H1 (cell line): ENCODE measurements around the gene FBLN2. TPM values are rescaled to one million over a fixed set of nuclear protein-coding genes. Genes with fewer than 3 reads are reported as not detected.

Source experiments
- CTCF ChIA-PET: fragments of 300-600 bp; sonication (Branson Sonifier 250); formaldehyde crosslinking; loops from one replicate; lab custom pipeline; 2021; ENCODE audit not compliant: partially characterized antibody; lab: Charles Lee
- POLR2A ChIA-PET: fragments of 300-600 bp; sonication (Branson Sonifier 250); formaldehyde crosslinking; loops from one replicate; lab custom pipeline; 2021; ENCODE audit warnings: inconsistent platforms; ENCODE audit not compliant: partially characterized antibody; lab: Charles Lee
- DNase-seq, 2 experiments: peaks; one replicate each; pipeline versions ENCODE4 v3.0.0 to v3.0.0-alpha.2; 2010 to 2022; ENCODE audit warnings: low spot score in 2 of 2, low read depth in 1 of 2, mixed read lengths in 1 of 2
- FAIRE-seq: peaks from 2 replicates; lab custom pipeline; 2011; peaks lifted over from hg19 to GRCh38; lab: Jason Lieb, UNC
- H2AFZ ChIP-seq: 2 replicates; pipeline ENCODE4 v1.8.1; 2012; ENCODE audit warnings: low read length, inconsistent platforms
- H2AK5ac ChIP-seq: 2 replicates; pipeline ENCODE4 v1.6.1; 2013; ENCODE audit warnings: low read depth, low read length
- H2BK120ac ChIP-seq: replicated peaks from 2 replicates; pipeline ENCODE3; 2013; ENCODE audit warnings: low read depth, low read length, inconsistent platforms
- H2BK12ac ChIP-seq: 2 replicates; pipeline ENCODE4 v1.6.1; 2013; ENCODE audit warnings: low read depth, low read length
- H2BK15ac ChIP-seq: 2 replicates; pipeline ENCODE4 v1.6.1; 2013; ENCODE audit warnings: low read length
- H2BK20ac ChIP-seq: 2 replicates; pipeline ENCODE4 v1.6.1; 2013; ENCODE audit warnings: low read length
- H2BK5ac ChIP-seq: 2 replicates; pipeline ENCODE4 v1.6.1; 2013; ENCODE audit warnings: low read depth, low read length
- H3K14ac ChIP-seq: 2 replicates; pipeline ENCODE4 v1.6.1; 2013; ENCODE audit warnings: inconsistent platforms; ENCODE audit not compliant: insufficient read length
- H3K18ac ChIP-seq: 2 replicates; pipeline ENCODE4 v1.6.1; 2013; ENCODE audit warnings: low read length; ENCODE audit errors: extremely low read depth
- H3K23ac ChIP-seq: 2 replicates; pipeline ENCODE4 v1.6.1; 2013; ENCODE audit warnings: inconsistent platforms; ENCODE audit not compliant: insufficient read length
- H3K23me2 ChIP-seq: 2 replicates; pipeline ENCODE4 v1.6.1; 2013; ENCODE audit warnings: low read depth, low read length
- H3K27ac ChIP-seq: 2 replicates; pipeline ENCODE4 v1.6.1; 2011; ENCODE audit warnings: low read depth, low read length, inconsistent platforms
- H3K27me3 ChIP-seq, 4 experiments: replicated peaks in 1 of 4; 1 replicate in 1 of 4; 2 replicates in 3 of 4; pipeline versions ENCODE4 v1.6.1 to v1.8.1; 2011 to 2013; ENCODE audit warnings: low read length in 3 of 4, mild to moderate bottlenecking in 3 of 4, inconsistent platforms in 2 of 4, mixed read lengths in 2 of 4, moderate library complexity in 1 of 4; ENCODE audit not compliant: control insufficient read depth in 3 of 4, insufficient read depth in 3 of 4; ENCODE audit errors: extremely low read depth in 1 of 4
- H3K36me3 ChIP-seq, 4 experiments: 2 replicates each; pipeline versions ENCODE4 v1.6.1 to v1.8.1; 2011 to 2013; ENCODE audit warnings: mild to moderate bottlenecking in 4 of 4, low read length in 3 of 4, moderate library complexity in 2 of 4, control low read depth in 1 of 4, inconsistent platforms in 1 of 4; ENCODE audit not compliant: insufficient read depth in 4 of 4, control insufficient read depth in 2 of 4
- H3K4ac ChIP-seq: replicated peaks from 2 replicates; pipeline ENCODE3; 2013; ENCODE audit warnings: low read length, low read depth, mixed read lengths, inconsistent platforms; ENCODE audit not compliant: insufficient read length
- H3K4me1 ChIP-seq, 4 experiments: replicated peaks in 1 of 4; 1 replicate in 1 of 4; 2 replicates in 3 of 4; pipeline versions ENCODE4 v1.6.1 to v1.8.1; 2011 to 2013; ENCODE audit warnings: low read length in 3 of 4, inconsistent platforms in 2 of 4, mixed read lengths in 1 of 4; ENCODE audit not compliant: insufficient read depth in 4 of 4, control insufficient read depth in 3 of 4
- H3K4me2 ChIP-seq, 2 experiments: 2 replicates each; pipeline versions ENCODE4 v1.6.1 to v1.8.1; 2011 to 2013; ENCODE audit warnings: low read depth in 2 of 2, low read length in 2 of 2, control low read depth in 1 of 2, inconsistent platforms in 1 of 2, mild to moderate bottlenecking in 1 of 2; ENCODE audit not compliant: insufficient read depth in 1 of 2
- H3K4me3 ChIP-seq, 4 experiments: fragments of 200-600, 300-600 bp in 1 of 4; sonication (generic), shearing (Covaris generic), sonication (Bioruptor Twin) in 1 of 4; 2 replicates each; pipeline versions ENCODE4 v1.5.1 to v1.8.1; 2011 to 2016; ENCODE audit warnings: low read length in 4 of 4, low read depth in 3 of 4, control low read depth in 2 of 4, inconsistent platforms in 2 of 4, mild to moderate bottlenecking in 2 of 4, mixed read lengths in 1 of 4, moderate library complexity in 1 of 4; ENCODE audit not compliant: insufficient read depth in 2 of 4; ENCODE audit errors: extremely low read depth in 1 of 4
- H3K56ac ChIP-seq: replicated peaks from 2 replicates; pipeline ENCODE3; 2013; ENCODE audit warnings: low read depth, mild to moderate bottlenecking, mixed read lengths, low read length, inconsistent platforms; ENCODE audit not compliant: insufficient read length
- H3K79me1 ChIP-seq: 2 replicates; pipeline ENCODE4 v1.6.1; 2013; ENCODE audit warnings: low read depth, low read length, control low read depth
- H3K79me2 ChIP-seq, 2 experiments: 2 replicates each; pipeline versions ENCODE4 v1.6.1 to v1.8.1; 2012 to 2013; ENCODE audit warnings: low read length in 2 of 2, mild to moderate bottlenecking in 2 of 2, inconsistent platforms in 1 of 2; ENCODE audit not compliant: insufficient read depth in 2 of 2, control insufficient read depth in 1 of 2
- H3K9ac ChIP-seq, 4 experiments: replicated peaks in 1 of 4; 1 replicate in 1 of 4; 2 replicates in 3 of 4; pipeline versions ENCODE4 v1.6.1 to v1.8.1; 2011 to 2013; ENCODE audit warnings: low read depth in 3 of 4, low read length in 3 of 4, control low read depth in 2 of 4, mild to moderate bottlenecking in 2 of 4, moderate library complexity in 2 of 4, inconsistent platforms in 1 of 4; ENCODE audit errors: extremely low read depth in 1 of 4
- H3K9me3 ChIP-seq, 2 experiments: 2 replicates each; pipeline versions ENCODE4 v1.6.1 to v1.8.1; 2012 to 2013; ENCODE audit warnings: mild to moderate bottlenecking in 2 of 2, moderate library complexity in 2 of 2, control low read depth in 1 of 2, inconsistent platforms in 1 of 2, low read depth in 1 of 2, low read length in 1 of 2, mixed read lengths in 1 of 2; ENCODE audit not compliant: insufficient read depth in 2 of 2
- H4K20me1 ChIP-seq, 2 experiments: replicated peaks in 1 of 2; 2 replicates each; pipeline versions ENCODE3 to v1.8.1; 2011 to 2013; ENCODE audit warnings: inconsistent platforms in 2 of 2, low read length in 2 of 2, mild to moderate bottlenecking in 1 of 2; ENCODE audit not compliant: insufficient read depth in 2 of 2, control insufficient read depth in 1 of 2
- H4K5ac ChIP-seq: 2 replicates; pipeline ENCODE4 v1.6.1; 2013; ENCODE audit warnings: low read length, low read depth, mixed read lengths, inconsistent platforms; ENCODE audit not compliant: insufficient read length
- H4K8ac ChIP-seq: 2 replicates; pipeline ENCODE4 v1.8.0; 2013; ENCODE audit warnings: mild to moderate bottlenecking, moderate library complexity, low read length, inconsistent platforms; ENCODE audit not compliant: insufficient read depth; ENCODE audit errors: extremely low read depth
- H4K91ac ChIP-seq: replicated peaks from 2 replicates; pipeline ENCODE3; 2013; ENCODE audit warnings: low read length, mixed read lengths, inconsistent platforms; ENCODE audit not compliant: insufficient read length
- BACH1 ChIP-seq: IDR thresholded peaks from 2 replicates; pipeline ENCODE4 v1.6.1; 2012; ENCODE audit warnings: low read length, improper control_type of control experiment
- CHD2 ChIP-seq: IDR thresholded peaks from 2 replicates; pipeline ENCODE4 v1.6.1; 2012; ENCODE audit warnings: low read length, improper control_type of control experiment
- E2F6 ChIP-seq: IDR thresholded peaks from 2 replicates; pipeline ENCODE4 v1.6.1; 2012; ENCODE audit warnings: inconsistent platforms
- EGR1 ChIP-seq: IDR thresholded peaks from 2 replicates; pipeline ENCODE4 v1.6.1; 2011; ENCODE audit warnings: low read depth, low read length, borderline replicate concordance
- GABPA ChIP-seq: IDR thresholded peaks from 2 replicates; pipeline ENCODE4 v1.6.1; 2011; ENCODE audit warnings: mild to moderate bottlenecking, low read length, moderate library complexity, borderline replicate concordance; ENCODE audit not compliant: insufficient read depth
- HDAC2 ChIP-seq, 2 experiments: fragments of 300-600 bp in 1 of 2; sonication (generic) in 1 of 2; IDR thresholded peaks; 2 replicates each; pipeline ENCODE4 v1.6.1; 2011 to 2012; ENCODE audit warnings: low read depth in 2 of 2, low read length in 2 of 2, mild to moderate bottlenecking in 2 of 2, moderate library complexity in 2 of 2, borderline replicate concordance in 1 of 2, inconsistent platforms in 1 of 2
- POLR2A ChIP-seq, 2 experiments: IDR thresholded peaks; 1 replicate in 1 of 2; 2 replicates in 1 of 2; pipeline ENCODE4 v1.6.1; 2011; ENCODE audit warnings: low read depth in 2 of 2, low read length in 2 of 2, mild to moderate bottlenecking in 2 of 2; ENCODE audit errors: control extremely low read depth in 1 of 2
- POU5F1 ChIP-seq: IDR thresholded peaks from 2 replicates; pipeline ENCODE4 v1.6.1; 2011; ENCODE audit warnings: low read depth, mild to moderate bottlenecking, low read length, moderate library complexity
- SIN3A ChIP-seq, 2 experiments: IDR thresholded peaks in 1 of 2; conservative IDR thresholded peaks in 1 of 2; 2 replicates each; pipeline ENCODE4 v1.6.1; 2011 to 2012; ENCODE audit warnings: low read length in 2 of 2, improper control_type of control experiment in 1 of 2, low read depth in 1 of 2, mild to moderate bottlenecking in 1 of 2
- SRF ChIP-seq: IDR thresholded peaks from 2 replicates; pipeline ENCODE4 v1.6.1; 2011; ENCODE audit warnings: mild to moderate bottlenecking, low read depth, low read length, moderate library complexity
- TCF12 ChIP-seq: IDR thresholded peaks from 2 replicates; pipeline ENCODE4 v1.6.1; 2011; ENCODE audit warnings: low read depth, mild to moderate bottlenecking, low read length
- USF2 ChIP-seq: IDR thresholded peaks from 2 replicates; pipeline ENCODE4 v1.6.1; 2011; ENCODE audit warnings: low read length, improper control_type of control experiment
- WGBS, 2 experiments: shearing (Covaris generic) in 1 of 2; methylation state at CpG; one replicate each; pipeline versions ENCODE4 v1.1.6 to v1.1.7; 2013 to 2015; ENCODE audit warnings: low lambda C conversion rate in 2 of 2, mixed read lengths in 2 of 2, inconsistent platforms in 1 of 2, low coverage in 1 of 2, missing lambda C conversion rate in 1 of 2; ENCODE audit not compliant: insufficient replicate concordance in 2 of 2, insufficient coverage in 1 of 2, insufficient read length in 1 of 2; ENCODE audit errors: extremely low coverage in 1 of 2, missing lambda C conversion rate in 1 of 2; 5-methylcytosine and 5-hydroxymethylcytosine counted together
- polyA plus RNA-seq, 7 experiments: library from polyadenylated mRNA; depleted of rRNA in 3 of 7; stranded (reverse) in 5 of 7; unstranded in 2 of 7; fragments of >200 nt in 5 of 7; fragments of 200-250 nt in 2 of 7; gene quantifications; 1 replicate in 5 of 7; 2 replicates in 1 of 7; 4 replicates in 1 of 7; pipeline versions ENCODE4 v1.2.1 to v1.2.3, GENCODE V29; 2011 to 2013; ENCODE audit warnings: missing spikeins in 2 of 7, mixed read lengths in 2 of 7
- total RNA-seq: library from RNA; stranded (reverse); fragmentation: NEBNext Ultra II Directional; extraction: Animal tissue kit (Norgen Biotek cat#: 25700); gene quantifications from 2 replicates; pipeline ENCODE4 v1.2.1, GENCODE V29; 2021

The FBLN2 gene
- total and polyA plus RNA-seq, 2 of the 8 experiments (the other 6 are each of a cell fraction or from before 2014, with no cell fraction given), result 17.4 to 24.2 TPM

GRCh38 chr3:13563911-13564310, 15.0 kb downstream of the FBLN2 start:
- no peaks in the 10 kb centered on the region for H3K23me2 ChIP-seq
- no peak overlapping the region for H3K18ac ChIP-seq
- no peak overlapping the region for H3K4me3 ChIP-seq
- POLR2A ChIA-PET, result interaction anchor here (1.4 kb wide), 1 partner anchor 12 kb away, joined by 6 read pairs; no protein-coding TSS in a partner anchor
- H2BK12ac ChIP-seq, result no peak overlapping the region
- H2BK120ac ChIP-seq, result no peak overlapping the region
- H3K27me3 ChIP-seq, result no peaks in the 10 kb centered on the region; a peak in 1 of 7 replicates
- H4K91ac ChIP-seq, result no peak overlapping the region
- H4K20me1 ChIP-seq, result peaks cover 1 to 5% of the 10 kb centered on the region in 2 experiments
- H4K5ac ChIP-seq, result no peak overlapping the region
- no peak overlapping the region for H3K9ac ChIP-seq
- no peak overlapping the region for H2BK15ac ChIP-seq
- H2AFZ ChIP-seq, result no peak overlapping the region
- H3K9me3 ChIP-seq, result no peaks in the 10 kb centered on the region
- H3K27ac ChIP-seq, result no peak overlapping the region
- DNase-seq, result no peak
- peaks cover 0 to 7% (median 2%) of the 10 kb centered on the region in 4 experiments; a peak in 3 of 7 replicates for H3K4me1 ChIP-seq
- no peak overlapping the region for H2BK20ac ChIP-seq
- CTCF ChIA-PET, result interaction anchor here (0.9 to 1.7 kb wide), 10 partner anchors 9 to 84 kb away, joined by 3 to 10 read pairs (median 4); no protein-coding TSS in a partner anchor
- H3K56ac ChIP-seq, result no peak overlapping the region
- no peak overlapping the region for H3K23ac ChIP-seq
- no peak overlapping the region for H2BK5ac ChIP-seq
- no peaks in the 10 kb centered on the region; a peak in 1 of 8 replicates for H3K36me3 ChIP-seq
- no peak overlapping the region for H3K14ac ChIP-seq
- H3K79me1 ChIP-seq, result no peaks in the 10 kb centered on the region; the same call in 1 of the 2 replicates
- no peak overlapping the region for H4K8ac ChIP-seq
- H2AK5ac ChIP-seq, result no peak overlapping the region
- H3K4ac ChIP-seq, result no peak overlapping the region
- H3K79me2 ChIP-seq, result no peaks in the 10 kb centered on the region
- 92% methylated on average over 5 of the region's 5 CpGs; no CpG with 5 or more reads in 1 of the 2 experiments for WGBS, 2 experiments
- no peak overlapping the region for H3K4me2 ChIP-seq
- FAIRE-seq, result no peak
- TF ChIP-seq SIN3A (conservative IDR thresholded peaks at IDR 0.05 in 1 of 2, IDR thresholded peaks at IDR 0.05 in 1 of 2; ENCODE audit: low read depth in 1 of 2, low read length in 2 of 2), result no peak
- no peak for TF ChIP-seq USF2
- no peak for TF ChIP-seq E2F6
- no peak for TF ChIP-seq TCF12
- TF ChIP-seq POLR2A (IDR thresholded peaks at IDR 0.05; ENCODE audit: control extremely low read depth in 1 of 2, low read depth in 2 of 2, low read length in 2 of 2), result no peak
- no peak for TF ChIP-seq EGR1
- TF ChIP-seq POU5F1, result no peak
- no peak for TF ChIP-seq SRF
- no peak for TF ChIP-seq GABPA
- no peak for TF ChIP-seq CHD2
- TF ChIP-seq BACH1, result no peak
- TF ChIP-seq HDAC2 (IDR thresholded peaks at IDR 0.05; ENCODE audit: borderline replicate concordance in 1 of 2, low read depth in 2 of 2, low read length in 2 of 2), result no peak
